HUDEP-2 (cell line): Measurements from ENCODE around the gene TMTC2.

ENCODE experiments used
- DNase-seq, 76 experiments: peaks; one replicate each; lab custom pipeline; 2025; ENCODE audit not compliant: unreplicated experiment in 76 of 76; lab: John Stamatoyannopoulos, UW

The TMTC2 gene

DNA sequence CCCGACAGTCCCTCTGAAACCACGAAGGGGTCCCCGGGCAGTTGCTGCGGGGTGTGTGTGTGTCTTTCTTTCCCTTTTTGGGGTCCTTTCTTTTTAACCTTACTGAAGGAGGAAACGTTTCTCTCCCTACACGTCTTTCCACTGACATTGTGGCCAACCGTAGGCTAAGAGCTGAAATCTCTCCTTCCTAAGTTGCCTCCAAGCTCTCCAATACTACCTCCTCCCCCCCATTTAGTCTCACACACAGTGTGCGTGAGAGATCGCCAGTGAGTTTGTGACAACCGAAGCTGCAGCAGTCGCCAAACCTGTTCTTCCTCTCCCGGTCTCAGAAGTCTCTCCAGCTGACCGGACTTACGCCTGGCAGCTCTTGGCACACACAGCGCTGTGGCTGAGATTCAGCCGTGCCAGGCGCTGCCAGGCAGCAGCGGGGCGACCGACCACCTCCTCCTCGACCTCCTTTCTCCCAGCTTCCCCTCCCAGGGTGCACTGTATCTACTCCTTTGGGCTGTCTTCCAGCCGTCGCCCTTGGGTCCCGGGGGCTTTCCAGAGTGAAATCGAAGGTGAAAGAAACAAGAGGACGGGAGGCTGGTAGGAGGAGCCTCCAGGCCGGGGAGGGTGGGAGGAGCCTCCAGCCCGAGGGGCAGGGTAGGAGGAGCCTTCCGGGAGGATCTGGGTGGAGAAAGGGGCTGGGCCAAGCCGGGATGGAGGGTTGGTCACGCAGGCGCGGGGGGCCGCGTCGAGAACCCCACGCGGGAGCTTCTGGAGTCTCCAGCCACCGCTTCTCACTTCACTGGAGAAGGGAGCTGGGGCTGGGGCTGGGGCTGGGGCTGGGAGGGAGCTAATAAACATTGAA, at the start of gene TMTC2:
Gene TMTC2 (plus strand): TSS at position 739 of the 853 bp plus-strand sequence.
- peak in 70 of 76 experiments; percentile 7 to 84 (median 62) for DNase-seq

- no peak for DNase-seq
Measured at GRCh38 chr12:82638324-82638723, 48.4 kb upstream of the TMTC2 start.

GRCh38 chr12:82644896-82645295, 41.8 kb upstream of the TMTC2 start:
- no peak for DNase-seq

DNA sequence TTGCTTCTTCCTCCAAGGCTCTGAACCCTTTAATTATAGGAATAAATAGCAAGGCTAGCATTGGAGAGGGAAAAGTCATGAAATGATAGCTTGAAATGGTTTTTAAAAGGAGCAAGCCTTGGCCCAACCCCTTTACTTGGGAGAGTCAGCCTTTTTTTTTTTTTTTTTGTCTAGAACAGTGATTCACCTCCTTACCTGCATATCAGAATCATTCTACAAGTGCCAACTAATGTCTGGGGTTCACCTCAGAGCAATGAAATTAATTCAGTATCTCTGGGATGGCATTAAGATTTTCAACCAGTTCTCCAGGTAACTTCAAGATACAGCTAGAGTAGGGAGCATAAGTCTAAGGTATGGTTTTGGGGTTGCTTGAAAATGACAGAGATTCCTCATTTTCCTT, 41.3 kb upstream of the TMTC2 start:
- DNase-seq: no peak

DNA sequence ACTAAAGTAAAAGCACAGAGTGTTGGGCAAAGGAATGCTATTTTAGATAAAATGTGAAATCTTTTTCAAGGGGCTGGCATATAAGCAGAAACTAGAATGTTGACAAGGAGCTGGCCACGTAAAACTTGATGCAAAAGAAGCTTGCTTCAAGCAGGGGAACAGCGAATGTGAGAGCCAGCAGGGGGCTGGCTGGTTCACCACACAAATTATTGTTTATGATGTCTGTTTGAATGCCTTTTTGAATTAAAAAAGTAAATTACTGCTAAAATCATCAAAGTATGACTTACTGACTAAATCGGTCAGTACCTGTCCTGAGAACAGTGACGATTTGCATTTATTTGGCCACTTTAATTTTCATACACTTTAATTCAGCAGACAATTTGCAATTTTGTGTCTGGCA, 38.9 kb upstream of the TMTC2 start:
- no peak for DNase-seq

DNA sequence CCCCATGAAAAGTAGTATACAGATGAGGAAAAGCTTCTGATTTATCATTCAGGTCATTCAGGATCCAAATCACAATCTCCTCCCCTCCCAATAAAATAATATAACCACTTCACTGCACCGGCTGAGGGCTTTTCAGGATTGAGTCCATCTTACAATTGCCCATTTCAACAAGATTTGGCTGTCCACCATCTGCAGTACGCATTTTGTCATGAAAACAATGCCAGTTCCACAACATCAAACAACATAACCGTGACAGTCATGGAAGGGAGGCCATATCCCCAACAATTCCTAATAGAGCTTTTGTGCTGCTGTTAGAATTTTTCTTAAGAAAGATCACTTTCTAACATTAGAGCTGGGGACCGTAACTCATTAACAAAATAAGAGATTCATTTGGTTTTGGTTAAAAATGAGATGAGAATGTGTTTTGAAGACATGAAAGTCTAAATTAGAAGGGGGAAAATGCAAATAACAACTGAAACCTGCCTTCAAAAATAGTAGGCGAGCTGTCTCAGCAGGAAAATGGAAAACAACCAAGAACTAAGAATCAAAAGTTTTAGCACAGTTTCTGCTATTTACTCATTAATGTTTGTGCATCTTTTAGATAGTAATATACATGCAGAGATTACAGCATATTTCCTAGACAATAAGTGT, 38.3 kb upstream of the TMTC2 start:
- no peak for DNase-seq

- DNase-seq: peak in 12 of 76 experiments; percentile 9 to 40 (median 18)
Measured at GRCh38 chr12:82650627-82651337, 35.9 kb upstream of the TMTC2 start.

- DNase-seq: no peak
Measured at GRCh38 chr12:82651489-82651888, 35.2 kb upstream of the TMTC2 start.

GRCh38 chr12:82652071-82652470, 34.6 kb upstream of the TMTC2 start:
- DNase-seq: no peak

- no peak for DNase-seq
Measured at GRCh38 chr12:82655751-82656150, 31.0 kb upstream of the TMTC2 start.

DNA sequence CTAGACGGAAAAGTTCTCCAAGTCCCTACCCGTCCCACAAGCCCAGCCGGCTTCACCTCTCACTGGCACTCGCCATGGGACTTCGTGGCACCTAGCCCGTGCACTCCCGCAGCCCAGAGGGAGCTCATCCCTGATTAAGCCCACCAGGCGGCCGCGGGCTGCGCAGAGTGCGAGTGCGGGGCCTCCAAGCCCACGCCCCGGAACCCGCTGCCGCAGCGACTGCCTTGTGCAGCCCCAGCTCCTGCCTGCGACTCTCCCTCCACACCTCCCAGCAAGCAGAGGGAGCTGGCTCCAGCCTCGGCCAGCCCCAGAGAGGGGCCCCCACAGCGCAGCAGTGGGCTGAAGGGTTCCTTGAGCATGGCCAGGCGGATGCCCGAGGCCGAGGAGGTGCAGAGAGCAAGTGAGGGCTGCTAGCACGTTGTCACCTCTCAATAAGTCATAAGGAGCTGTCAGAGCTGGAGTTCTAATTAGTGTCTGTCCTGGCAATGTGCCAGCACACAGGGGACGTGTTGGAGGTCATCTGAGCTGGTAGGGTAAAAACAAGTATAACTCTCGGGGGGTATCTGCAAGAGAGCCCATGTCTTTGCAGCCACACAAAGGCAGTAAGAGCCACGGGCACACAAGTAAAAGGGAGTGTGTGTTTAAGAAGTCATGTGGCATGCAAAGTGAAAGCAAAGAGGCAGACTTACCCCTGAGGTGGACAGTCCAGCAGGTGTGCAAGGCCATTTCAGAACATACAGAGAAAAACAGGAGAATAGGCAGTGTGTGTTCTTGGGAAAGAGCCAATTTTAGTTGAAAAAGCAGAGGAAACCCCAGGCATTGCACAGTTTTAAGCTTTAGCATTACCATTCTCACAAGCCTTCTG, 27.1 kb upstream of the TMTC2 start:
- no peak for DNase-seq

DNA sequence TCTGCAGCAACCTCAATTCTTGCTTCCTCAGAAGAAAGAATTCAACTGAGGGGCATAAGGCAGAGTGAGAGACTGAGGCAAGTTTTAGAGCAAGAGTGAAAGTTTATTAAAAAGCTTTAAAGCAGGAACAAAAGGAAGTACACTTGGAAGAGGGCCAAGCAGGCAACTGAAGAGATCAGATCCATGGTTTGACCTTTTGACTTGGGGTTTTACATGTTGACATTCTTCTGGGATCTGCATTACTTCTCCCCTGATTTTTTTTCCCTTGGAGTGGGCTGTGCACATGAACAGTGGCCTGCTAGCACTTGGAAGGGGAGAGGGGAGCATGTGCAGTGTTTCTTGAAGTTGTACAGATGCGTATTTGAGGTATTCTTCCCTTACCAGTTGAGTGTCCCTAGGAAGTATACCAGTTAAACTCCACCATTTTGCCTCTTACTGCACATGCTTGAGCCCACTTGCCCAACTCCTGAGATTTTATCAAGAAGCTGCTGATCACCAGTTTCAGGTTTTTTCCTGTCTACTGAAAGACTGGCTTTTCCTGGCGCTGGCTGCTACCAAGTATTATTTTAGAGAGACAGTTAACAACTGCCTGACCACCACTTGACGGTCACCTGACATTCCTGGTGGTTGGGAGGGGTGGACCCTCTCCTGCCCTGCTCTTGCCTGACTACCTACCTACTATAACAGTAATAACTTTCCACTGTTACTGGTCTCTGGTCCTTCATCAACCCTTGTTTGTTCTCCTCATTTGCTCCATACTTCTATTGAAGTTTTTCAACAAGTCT, 26.0 kb upstream of the TMTC2 start:
- no peak for DNase-seq

- DNase-seq: no peak
Measured at GRCh38 chr12:82663893-82664292, 22.8 kb upstream of the TMTC2 start.

DNA sequence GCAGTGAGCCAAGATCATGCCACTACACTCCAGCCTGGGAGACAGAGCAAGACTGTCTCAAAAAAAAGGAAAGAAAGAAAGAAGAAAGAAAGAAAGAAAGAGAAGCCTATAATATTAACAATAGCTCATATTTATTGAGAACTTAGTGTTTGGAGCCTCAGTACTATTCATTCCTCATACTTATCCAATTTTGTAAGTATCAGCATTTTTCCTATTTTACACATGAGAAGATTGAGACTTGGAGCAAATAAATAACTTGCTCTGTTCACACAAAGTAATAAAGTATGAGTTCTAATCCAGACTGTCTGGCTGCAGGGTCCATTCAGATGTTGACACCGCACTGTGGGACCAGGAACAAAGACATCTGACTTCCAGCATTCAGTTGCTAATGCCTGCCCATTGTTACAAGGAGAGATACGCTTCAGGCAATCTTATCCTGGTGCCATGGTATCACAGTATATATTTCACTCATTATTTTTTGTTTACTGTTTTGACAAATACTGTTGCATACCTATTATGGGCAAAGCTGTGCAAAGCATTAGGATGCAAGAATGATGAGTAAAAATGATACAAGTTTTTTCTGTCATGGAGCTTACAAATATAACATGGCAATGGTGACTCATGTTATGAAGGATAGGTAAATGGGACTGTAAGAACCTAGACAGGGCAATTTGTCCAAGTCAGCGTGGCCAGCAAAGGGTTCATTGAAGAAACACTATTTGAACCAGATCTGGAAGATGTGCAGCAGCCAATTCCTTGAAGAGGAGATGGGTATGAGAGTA, 21.4 kb upstream of the TMTC2 start:
- DNase-seq: no peak

GRCh38 chr12:82666830-82667229, 19.9 kb upstream of the TMTC2 start:
- no peak for DNase-seq

DNA sequence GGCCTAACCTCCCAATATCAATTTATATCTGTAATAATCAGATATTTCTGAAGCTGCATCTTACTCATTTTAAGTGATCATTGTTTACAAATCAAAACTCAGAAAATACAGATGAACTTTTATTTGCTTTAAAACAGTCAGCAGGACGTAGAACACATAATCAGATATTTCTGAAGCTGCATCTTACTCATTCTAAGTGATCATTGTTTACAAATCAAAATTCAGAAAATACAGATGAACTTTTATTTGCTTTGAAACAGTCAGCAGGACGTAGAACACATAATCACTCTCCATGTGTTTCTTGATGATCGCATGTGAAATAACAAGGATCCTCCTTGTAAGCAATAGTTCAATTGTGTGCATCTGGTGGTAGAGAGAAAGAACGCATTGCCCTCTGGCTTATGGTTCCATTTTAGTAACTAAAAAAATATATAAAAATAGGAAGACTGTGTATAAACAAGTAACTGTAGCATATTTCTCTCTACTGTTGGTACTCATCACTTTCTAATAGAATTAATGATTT, 15.0 kb upstream of the TMTC2 start:
- no peak for DNase-seq

DNA sequence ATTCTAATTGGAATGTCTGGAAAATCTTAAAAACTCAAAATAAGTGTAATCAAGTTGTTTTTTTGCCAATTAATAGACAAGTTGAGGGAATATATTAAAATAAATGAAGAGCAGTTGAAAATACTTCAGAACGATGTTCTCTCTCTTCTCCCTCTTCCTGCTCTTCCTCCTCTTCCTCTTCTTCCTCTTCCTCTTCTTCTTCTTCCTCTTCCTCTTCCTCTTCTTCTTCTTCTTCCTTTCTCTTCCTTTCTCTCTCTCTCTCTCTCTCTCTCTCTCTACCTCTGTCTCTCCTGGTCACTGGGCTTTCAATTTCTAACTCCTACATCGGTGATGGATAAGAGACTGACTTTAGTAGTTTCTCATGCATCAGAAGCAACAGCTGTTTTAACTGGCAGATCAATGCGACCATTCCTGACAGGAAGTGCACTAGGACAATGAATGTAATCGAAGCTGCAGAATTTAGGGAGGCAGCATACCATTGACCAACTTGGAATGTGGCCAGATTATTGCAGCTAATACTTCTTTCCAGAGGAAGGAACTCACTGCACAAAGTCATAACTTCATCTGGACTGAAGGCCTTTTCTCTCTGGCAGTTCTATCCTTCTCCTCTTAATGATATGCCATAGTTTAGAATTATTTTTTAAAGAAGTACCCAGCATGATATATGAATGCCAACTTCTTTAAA, 13.8 kb upstream of the TMTC2 start:
- DNase-seq: no peak

DNA sequence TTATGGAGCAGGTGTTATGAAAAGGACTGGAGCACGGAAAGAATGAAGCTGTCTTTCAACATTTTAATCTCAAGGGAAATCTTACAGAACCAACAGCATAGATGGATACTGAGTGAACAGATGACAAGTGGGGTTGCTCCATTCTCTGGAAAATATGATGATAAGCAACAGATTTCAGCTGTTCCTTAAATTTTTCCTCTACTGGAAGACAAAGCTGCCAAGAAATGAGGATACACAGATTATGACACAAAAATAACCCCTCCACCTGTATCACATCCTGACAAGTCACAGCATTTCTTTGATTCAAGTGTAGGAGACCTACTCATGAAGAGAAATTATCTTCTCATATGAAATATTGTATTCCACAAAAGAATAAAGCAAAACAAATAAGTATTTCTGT, 13.0 kb upstream of the TMTC2 start:
- no peak for DNase-seq
